Thoracic aorta (tissue), 2 donors: ENCODE results near the gene KNDC1. TPM values are rescaled to one million over a fixed set of nuclear protein-coding genes. Genes with fewer than 3 reads are reported as not detected.

Experiments used
- ATAC-seq: fragments of 150-250 bp; one replicate; pipeline ENCODE4 v1.8.0; 2017; ENCODE audit warnings: low read depth; ENCODE audit not compliant: insufficient number of reproducible peaks, low FRiP score
- DNase-seq: peaks from one replicate; pipeline ENCODE4 v3.0.0-alpha.2; 2020; ENCODE audit warnings: low spot score
- H3K27ac ChIP-seq, 2 donors: fragments of 200-600 bp; sonication (generic); 1 replicate in 1 of 2; 2 replicates in 1 of 2; pipeline ENCODE4 v1.5.1; 2016; ENCODE audit warnings: mild to moderate bottlenecking in 2 of 2, moderate library complexity in 2 of 2
- H3K27me3 ChIP-seq: fragments of 200-600 bp; sonication (generic); replicated peaks from 2 replicates; pipeline ENCODE4 v1.6.0; 2016; ENCODE audit warnings: mild to moderate bottlenecking; ENCODE audit not compliant: insufficient read depth
- H3K36me3 ChIP-seq: fragments of 200-600 bp; sonication (generic); one replicate; pipeline ENCODE4 v1.5.1; 2016
- H3K4me1 ChIP-seq, 2 donors: fragments of 200-600 bp; sonication (generic); 1 replicate in 1 of 2; 2 replicates in 1 of 2; pipeline versions ENCODE4 v1.5.1 to v1.6.0; 2016; ENCODE audit warnings: low read depth in 2 of 2, mild to moderate bottlenecking in 1 of 2; ENCODE audit not compliant: control insufficient read depth in 1 of 2
- H3K4me3 ChIP-seq: fragments of 200-600 bp; sonication (generic); 2 replicates; pipeline ENCODE4 v1.5.1; 2016; ENCODE audit warnings: mild to moderate bottlenecking
- H3K9me3 ChIP-seq: fragments of 200-600 bp; sonication (generic); 2 replicates; pipeline ENCODE4 v1.5.1; 2016
- total RNA-seq, 2 donors: library from RNA; depleted of rRNA; stranded (reverse); fragments of >200 nt; gene quantifications; one replicate each; pipeline versions ENCODE4 v1.1.0 to v1.2.3, GENCODE V29; 2016
- TF ChIP-seq, protein P1 (sequence below): fragments of 200-600 bp; sonication (generic); IDR thresholded peaks from one replicate; pipeline ENCODE4 v1.5.1; 2019; ENCODE audit warnings: antibody characterized with exemption

KNDC1 gene
- total RNA-seq, 2 donors from 2014 or later: 0.14 to 0.95 TPM

DNA sequence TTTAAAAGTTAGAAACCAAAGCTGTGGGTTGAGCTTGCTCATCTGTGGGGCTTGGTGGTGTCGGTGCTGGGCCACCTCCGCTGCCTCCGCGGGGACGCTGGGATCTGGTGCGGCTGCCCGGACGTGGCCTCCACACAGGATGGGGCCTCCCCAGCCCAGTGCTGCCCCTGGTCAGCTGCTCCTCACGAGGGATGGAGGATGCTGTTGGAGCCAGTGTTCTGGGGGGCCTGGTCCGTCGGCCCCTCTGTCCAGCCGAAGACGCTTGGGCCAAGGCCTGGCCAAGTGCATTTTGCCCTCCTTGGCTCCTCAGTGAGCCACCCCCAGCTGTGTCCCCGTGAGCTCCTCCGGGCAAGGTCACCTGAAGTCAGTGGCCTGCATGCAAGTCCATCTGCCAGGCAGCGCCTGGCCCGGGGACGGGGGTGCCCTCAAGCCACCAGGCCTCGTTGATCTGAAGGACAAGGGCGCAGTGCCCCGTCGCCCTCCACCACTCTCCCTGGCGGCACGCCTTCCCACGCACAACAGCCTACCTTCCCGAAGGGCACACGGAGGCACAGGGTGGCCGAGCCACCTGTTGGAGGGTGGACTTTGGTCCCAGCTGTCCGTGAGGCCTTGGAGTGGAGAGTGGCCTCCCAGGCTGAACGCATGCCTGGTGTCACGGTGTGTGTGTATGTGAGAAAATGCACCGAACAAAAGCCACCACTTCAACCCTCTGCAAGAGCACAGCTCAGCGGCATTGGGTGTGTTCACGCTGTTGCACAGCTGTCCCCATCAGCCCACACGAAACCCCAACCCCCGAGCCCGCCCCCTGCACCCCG lies 27.3 kb downstream of the KNDC1 start:
- DNase-seq (no peak), ATAC-seq (no peak)
- H3K27ac ChIP-seq: no peak overlapping the region
- TF ChIP-seq, protein P1, sequence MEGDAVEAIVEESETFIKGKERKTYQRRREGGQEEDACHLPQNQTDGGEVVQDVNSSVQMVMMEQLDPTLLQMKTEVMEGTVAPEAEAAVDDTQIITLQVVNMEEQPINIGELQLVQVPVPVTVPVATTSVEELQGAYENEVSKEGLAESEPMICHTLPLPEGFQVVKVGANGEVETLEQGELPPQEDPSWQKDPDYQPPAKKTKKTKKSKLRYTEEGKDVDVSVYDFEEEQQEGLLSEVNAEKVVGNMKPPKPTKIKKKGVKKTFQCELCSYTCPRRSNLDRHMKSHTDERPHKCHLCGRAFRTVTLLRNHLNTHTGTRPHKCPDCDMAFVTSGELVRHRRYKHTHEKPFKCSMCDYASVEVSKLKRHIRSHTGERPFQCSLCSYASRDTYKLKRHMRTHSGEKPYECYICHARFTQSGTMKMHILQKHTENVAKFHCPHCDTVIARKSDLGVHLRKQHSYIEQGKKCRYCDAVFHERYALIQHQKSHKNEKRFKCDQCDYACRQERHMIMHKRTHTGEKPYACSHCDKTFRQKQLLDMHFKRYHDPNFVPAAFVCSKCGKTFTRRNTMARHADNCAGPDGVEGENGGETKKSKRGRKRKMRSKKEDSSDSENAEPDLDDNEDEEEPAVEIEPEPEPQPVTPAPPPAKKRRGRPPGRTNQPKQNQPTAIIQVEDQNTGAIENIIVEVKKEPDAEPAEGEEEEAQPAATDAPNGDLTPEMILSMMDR: no peak
- no peaks in the 10 kb centered on the region for H3K36me3 ChIP-seq
- no peaks in the 10 kb centered on the region for H3K9me3 ChIP-seq
- no peak overlapping the region for H3K4me3 ChIP-seq
- H3K27me3 ChIP-seq: no peaks in the 10 kb centered on the region
- no peaks in the 10 kb centered on the region for H3K4me1 ChIP-seq

DNA sequence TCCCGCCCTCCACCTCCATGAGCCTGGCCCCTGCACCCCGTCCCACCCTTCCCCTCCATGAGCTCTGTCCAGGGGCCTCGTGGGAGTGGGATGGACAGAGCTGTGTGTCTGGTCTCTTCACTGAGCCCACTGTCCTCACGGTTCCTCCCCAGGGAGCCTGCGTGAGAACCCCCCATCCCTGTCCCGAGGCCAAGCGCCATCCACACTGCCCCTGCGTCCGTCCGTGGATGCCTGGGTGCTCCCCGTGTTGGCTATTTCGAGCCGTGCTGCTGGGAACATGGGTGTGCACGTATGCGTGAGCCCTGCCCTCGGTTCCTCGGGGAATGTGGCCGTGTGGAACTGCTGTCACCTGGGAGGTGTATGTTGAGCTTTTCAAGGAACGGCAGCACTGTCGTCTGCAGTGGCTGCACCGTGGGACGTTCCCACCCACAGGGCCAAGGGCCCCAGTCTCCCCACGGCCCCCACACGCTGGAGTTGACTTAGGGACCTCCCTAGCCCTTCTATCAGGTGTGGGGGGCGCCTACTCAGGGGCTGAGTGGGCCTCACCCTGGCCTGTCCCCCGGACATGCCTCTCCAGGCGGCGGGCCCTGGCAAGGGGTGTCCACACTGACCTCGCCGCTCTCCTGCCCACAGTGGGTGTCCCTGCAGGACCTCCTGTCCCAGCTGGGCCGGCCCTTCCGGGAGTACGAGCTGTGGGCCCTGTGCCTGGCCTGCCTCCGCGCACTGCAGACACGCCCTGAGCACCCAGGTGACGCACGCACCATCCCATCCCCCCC lies 28.1 kb downstream of the KNDC1 start:
- no peaks in the 10 kb centered on the region for H3K27me3 ChIP-seq
- no peak overlapping the region for H3K27ac ChIP-seq
- H3K4me3 ChIP-seq: no peak overlapping the region
- TF ChIP-seq, protein P1: no peak
- no peaks in the 10 kb centered on the region for H3K4me1 ChIP-seq
- no peaks in the 10 kb centered on the region for H3K36me3 ChIP-seq
- no peak for ATAC-seq
- DNase-seq: no peak
- H3K9me3 ChIP-seq: peaks cover 2% of the 10 kb centered on the region

DNA sequence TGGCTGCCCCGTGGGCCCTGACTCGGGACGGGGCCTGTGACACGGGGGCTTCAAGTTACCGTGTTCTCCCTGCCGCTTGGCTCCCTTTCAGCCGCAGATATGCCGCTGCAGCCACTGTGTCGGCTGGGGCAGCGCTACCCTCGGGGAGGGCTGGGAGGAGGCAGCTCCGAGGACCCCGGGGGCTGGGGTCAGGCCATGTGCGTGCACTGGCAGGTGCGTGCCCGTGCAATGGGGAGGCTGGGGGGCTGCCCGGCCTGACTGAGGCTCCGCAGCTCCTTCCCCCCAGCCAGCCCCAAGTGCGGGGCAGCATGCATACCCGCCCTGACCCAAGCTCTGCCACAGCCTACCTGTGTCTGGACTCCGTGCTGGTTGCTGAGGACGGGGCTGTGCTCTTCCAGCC lies 29.2 kb downstream of the KNDC1 start:
- Histone ChIP-seq H3K27ac (no peak overlapping the region), H3K36me3 (no peaks in the 10 kb centered on the region), H3K4me1 (no peaks in the 10 kb centered on the region), H3K9me3 (peaks cover 3% of the 10 kb centered on the region), H3K4me3 (no peak overlapping the region), H3K27me3 (no peaks in the 10 kb centered on the region)
- TF ChIP-seq, protein P1: no peak
- ATAC-seq (no peak), DNase-seq (no peak)

DNA sequence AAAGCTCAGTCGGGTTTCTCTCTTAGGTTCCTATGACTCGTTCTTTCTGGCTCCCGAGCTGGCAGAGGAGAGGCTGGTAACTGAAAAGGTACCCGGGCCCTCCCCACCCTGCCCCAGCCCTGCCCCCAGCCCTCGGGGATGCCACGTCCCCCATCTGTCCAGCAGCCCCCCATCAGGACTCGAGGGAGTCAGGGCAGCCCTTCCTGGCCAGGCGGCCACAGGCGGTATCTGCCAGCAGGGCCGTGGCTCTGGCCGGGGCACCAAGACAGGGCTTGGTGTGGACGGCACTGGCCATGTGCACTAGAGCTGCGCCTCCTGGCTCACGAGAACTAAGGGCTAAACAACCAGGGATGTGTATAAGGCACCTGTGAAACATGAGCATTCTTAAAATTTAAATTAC lies 29.7 kb downstream of the KNDC1 start:
- Histone ChIP-seq H3K4me1 (no peaks in the 10 kb centered on the region), H3K9me3 (peaks cover 3% of the 10 kb centered on the region), H3K4me3 (no peak overlapping the region), H3K27ac (no peak overlapping the region), H3K36me3 (no peaks in the 10 kb centered on the region), H3K27me3 (no peaks in the 10 kb centered on the region)
- no peak for DNase-seq
- TF ChIP-seq, protein P1: no peak
- no peak for ATAC-seq

DNA sequence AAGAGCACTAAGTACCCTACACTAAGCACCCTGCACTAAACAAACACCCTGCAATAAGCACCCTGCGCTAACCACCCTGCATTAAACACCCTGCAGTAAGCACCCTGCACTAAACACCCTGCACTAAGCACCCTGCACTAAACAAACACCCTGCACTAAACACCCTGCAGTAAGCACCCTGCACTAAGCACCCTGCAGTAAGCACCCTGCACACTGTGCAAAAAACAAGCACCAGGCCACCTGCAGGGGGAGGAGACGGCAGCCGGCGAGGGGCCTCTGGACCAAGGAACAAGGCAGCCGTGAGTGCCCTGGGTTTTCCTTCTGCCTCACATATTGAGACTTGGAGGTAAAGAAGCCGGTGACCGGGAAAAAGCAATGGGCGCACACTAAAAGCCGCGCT lies 30.2 kb downstream of the KNDC1 start:
- DNase-seq (no peak), ATAC-seq (no peak)
- Histone ChIP-seq H3K9me3 (peaks cover 3% of the 10 kb centered on the region), H3K36me3 (no peaks in the 10 kb centered on the region), H3K4me3 (no peak overlapping the region), H3K4me1 (no peaks in the 10 kb centered on the region), H3K27ac (no peak overlapping the region), H3K27me3 (no peaks in the 10 kb centered on the region)
- TF ChIP-seq, protein P1: no peak
